ENCODE data around the gene INAFM2. TPM values are rescaled to one million over a fixed set of nuclear protein-coding genes. Genes with fewer than 3 reads are reported as not detected.

Gene INAFM2
- 4.1 to 8.1 TPM (median 5.3 TPM) in 5 replicates for total RNA-seq (2022; extraction: Qiagen RNA extraction; ENCODE audit: low read depth)

DNA sequence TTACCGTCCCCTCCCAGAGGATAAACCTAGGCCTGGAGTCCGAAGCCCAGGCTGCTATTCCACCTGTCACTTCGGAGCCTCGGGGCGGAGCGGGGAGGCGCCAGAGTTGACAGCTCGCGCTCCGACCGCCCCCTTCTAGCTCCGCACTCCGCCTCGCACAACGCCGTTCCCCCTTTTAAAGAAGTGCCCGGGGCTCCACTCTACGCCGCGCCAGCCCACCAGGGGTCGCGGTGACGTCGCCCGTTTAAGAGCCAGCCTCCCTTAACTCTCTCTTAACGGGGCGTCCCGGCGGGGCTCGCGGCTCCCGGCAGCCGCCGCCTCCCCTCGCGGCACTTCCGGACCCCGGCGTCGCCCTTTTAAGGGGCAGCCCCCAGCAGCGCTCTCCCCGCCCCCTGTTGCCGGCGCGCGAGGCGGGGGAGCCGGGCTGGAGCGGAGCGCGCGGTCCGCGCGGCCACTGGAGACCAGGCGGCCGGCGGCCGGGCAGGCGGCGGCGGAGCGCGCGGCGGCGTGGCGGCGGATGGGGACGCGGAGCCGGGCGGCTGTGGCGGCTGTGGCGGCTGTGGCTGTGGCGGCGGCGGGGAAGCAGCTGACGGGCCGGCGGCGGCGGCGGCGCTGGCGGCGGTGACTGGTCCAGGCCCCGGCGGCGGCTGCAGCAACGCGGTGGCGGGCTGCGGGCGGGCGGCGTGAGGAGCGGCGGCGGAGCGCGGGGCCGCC is at the start of gene INAFM2:
INAFM2 (plus strand) TSS at position 454 of the 714 bp plus-strand sequence. CDS start 364 bp downstream, outside the sequence.

GRCh38 chr15:40282869-40283614 is 40.5 kb upstream of the INAFM2 start, which contains the start of gene ANKRD63:
Gene ANKRD63 (minus strand): TSS chr15:40283064. CDS start chr15:40282586, 478 bp downstream.

DNA sequence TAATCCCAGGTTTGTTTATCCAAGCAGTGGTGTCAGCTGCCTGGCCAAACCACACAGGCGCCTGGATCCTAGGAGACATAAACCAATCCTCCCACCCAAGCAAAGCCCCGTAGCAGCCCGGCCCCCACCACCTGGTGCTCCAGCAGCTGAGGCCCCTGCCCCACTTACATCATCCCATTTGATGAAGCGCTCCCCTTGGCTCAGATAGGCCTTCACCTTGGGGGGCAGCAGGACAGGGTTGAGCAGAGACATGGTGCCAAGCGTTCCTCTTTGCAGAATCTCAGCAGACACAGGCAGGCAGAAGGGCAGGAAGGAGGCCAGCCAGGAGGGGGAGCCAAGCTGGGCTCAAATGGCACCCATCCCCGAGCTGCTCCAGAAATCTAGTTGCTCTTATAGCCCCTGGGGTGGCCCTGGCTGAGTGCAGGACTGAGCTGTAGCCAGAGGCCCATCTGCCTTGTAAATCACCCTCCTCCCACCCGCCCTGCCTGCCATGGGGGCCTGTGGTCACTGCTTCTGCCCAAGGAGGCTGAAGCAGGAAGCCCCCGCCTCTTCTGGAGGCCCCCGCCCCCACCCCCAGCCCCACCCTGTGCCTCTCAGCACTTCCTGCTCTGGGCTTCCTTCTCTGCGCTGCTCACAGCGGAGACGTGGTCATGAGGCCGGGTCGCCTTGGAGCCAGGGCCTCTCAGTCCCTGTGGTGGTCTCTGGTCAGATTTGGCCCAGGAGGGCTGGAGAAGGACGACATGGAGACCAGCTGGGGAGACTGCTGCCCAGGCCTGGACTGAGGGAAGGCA is 15.9 kb upstream of the INAFM2 start, which contains the start of gene PLCB2:
PLCB2 (minus strand) TSS at position 515 of the 791 bp plus-strand sequence; CDS start at position 252, 263 bp downstream.

GRCh38 chr15:40340740-40341400 is 17.4 kb downstream of the INAFM2 start, which contains the start of gene CCDC9B:
Gene CCDC9B (minus strand): TSS chr15:40340939. CDS start chr15:40340819, 120 bp downstream.

DNA sequence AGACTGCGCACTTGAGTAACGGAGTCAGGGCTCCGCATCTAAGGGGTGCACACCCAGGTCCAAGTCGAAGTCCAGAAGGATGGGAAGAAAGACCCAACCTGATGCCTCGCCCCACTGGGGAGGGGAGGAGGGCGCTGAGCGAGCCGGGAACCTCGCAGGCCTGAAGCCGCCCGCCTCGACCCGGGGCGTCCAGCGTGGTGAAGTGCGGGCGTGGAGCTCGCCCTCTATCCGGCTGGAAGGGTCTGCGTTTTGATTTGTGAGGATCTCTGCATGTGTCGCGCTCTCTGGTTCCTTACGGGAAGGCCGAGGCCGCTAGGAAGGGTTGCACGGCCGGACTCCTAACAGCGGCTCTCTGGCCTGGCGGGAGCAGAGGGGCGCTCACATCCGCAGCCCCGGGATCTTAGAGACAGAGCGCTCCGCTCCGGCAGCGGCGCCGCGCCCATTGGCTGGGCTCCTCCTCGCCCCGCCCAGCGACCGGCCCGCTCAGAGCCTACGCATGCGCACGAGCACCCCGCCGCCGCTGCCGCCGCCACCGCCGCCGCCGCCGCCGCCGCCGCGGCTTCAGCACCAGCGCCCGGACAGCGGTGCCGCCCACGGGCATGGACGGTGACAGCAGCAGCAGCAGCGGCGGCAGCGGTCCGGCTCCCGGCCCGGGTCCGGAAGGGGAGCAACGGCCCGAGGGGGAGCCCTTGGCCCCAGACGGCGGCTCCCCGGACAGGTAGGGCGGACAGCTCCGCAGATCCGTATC is 34.4 kb downstream of the INAFM2 start, which contains the start of gene DISP2:
DISP2 (plus strand) TSS at position 497 of the 748 bp plus-strand sequence; CDS start at position 600, 103 bp downstream.

Other genes with a start within 250 kb of the INAFM2 start
- 0.87 to 1.6 TPM (median 1.1 TPM) in 5 replicates for gene BMF, start 214.8 kb upstream of the INAFM2 start, total RNA-seq (2022; extraction: Qiagen RNA extraction; ENCODE audit: low read depth)
- 26.5 to 37.3 TPM (median 28.9 TPM) in 5 replicates for gene BUB1B, start 162.6 kb upstream of the INAFM2 start, total RNA-seq (2022; extraction: Qiagen RNA extraction; ENCODE audit: low read depth)
- gene PAK6, start 84.6 kb upstream of the INAFM2 start, total RNA-seq (2022; extraction: Qiagen RNA extraction; ENCODE audit: low read depth): 0.09 to 0.38 TPM (median 0.29 TPM) in 5 replicates
- 0.21 to 0.67 TPM (median 0.35 TPM) in 4 of 5 replicates, not detected in the other for gene ANKRD63, start 40.6 kb upstream of the INAFM2 start, total RNA-seq (2022; extraction: Qiagen RNA extraction; ENCODE audit: low read depth)
- 0.55 to 1.2 TPM (median 1.1 TPM) in 5 replicates for gene PLCB2, start 15.8 kb upstream of the INAFM2 start, total RNA-seq (2022; extraction: Qiagen RNA extraction; ENCODE audit: low read depth)
- 17.9 to 24.7 TPM (median 19.2 TPM) in 5 replicates for gene CCDC9B, start 17.2 kb downstream of the INAFM2 start, total RNA-seq (2022; extraction: Qiagen RNA extraction; ENCODE audit: low read depth)
- gene PHGR1, start 27.3 kb downstream of the INAFM2 start, total RNA-seq (2022; extraction: Qiagen RNA extraction; ENCODE audit: low read depth): not detected in 5 replicates
- 0.25 to 3.3 TPM (median 1.6 TPM) in 5 replicates for gene DISP2, start 34.5 kb downstream of the INAFM2 start, total RNA-seq (2022; extraction: Qiagen RNA extraction; ENCODE audit: low read depth)
- 43.5 to 65.7 TPM (median 44.9 TPM) in 5 replicates for gene KNSTRN, start 59.0 kb downstream of the INAFM2 start, total RNA-seq (2022; extraction: Qiagen RNA extraction; ENCODE audit: low read depth)
- 8.7 to 13.0 TPM (median 11.9 TPM) in 5 replicates for gene IVD, start 82.1 kb downstream of the INAFM2 start, total RNA-seq (2022; extraction: Qiagen RNA extraction; ENCODE audit: low read depth)
- 9.1 to 12.4 TPM (median 11.5 TPM) in 5 replicates for gene BAHD1, start 117.3 kb downstream of the INAFM2 start, total RNA-seq (2022; extraction: Qiagen RNA extraction; ENCODE audit: low read depth)
- gene CHST14, start 147.3 kb downstream of the INAFM2 start, total RNA-seq (2022; extraction: Qiagen RNA extraction; ENCODE audit: low read depth): 13.0 to 21.4 TPM (median 18.1 TPM) in 5 replicates
- gene CCDC32, start 241.3 kb downstream of the INAFM2 start, total RNA-seq (2022; extraction: Qiagen RNA extraction; ENCODE audit: low read depth): 14.5 to 27.4 TPM (median 16.9 TPM) in 5 replicates
- 13.2 to 16.3 TPM (median 15.1 TPM) in 5 replicates for gene RPUSD2, start 245.6 kb downstream of the INAFM2 start, total RNA-seq (2022; extraction: Qiagen RNA extraction; ENCODE audit: low read depth)

All from A549 treated with ZK216348 at 1 μM for 4 hours (cell line).